GM19240 (cell line): ENCODE results near the gene USP2.
"Not testable (repeated sequence)": the region's sequence is repeated elsewhere in the genome, so short reads cannot be mapped to it uniquely, and the experiment has no call there.

Source experiments
- DNase-seq: peaks from one replicate; pipeline ENCODE4 v3.0.0; 2011; ENCODE audit warnings: low spot score; ENCODE audit not compliant: insufficient read length

The USP2 gene

DNA sequence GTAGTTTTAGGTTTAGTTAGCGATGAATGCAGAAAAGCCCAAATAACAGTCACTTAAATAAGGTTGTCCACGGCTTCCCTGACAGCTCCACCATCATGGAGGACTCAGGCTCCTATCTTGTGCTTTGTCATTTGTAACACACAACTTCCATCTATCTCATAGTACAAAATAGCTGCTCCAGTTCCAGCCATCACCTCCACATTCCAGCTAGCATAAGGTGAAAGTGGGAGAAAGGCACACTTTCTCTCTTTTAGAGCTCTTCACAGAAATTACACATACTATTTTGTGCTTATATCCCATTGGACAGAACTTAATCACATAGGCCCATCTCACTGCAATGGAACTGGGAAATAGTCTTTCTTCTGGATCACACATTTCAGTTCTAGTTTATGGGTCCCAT is 32.8 kb upstream of the USP2 start:
- DNase-seq = no peak

DNA sequence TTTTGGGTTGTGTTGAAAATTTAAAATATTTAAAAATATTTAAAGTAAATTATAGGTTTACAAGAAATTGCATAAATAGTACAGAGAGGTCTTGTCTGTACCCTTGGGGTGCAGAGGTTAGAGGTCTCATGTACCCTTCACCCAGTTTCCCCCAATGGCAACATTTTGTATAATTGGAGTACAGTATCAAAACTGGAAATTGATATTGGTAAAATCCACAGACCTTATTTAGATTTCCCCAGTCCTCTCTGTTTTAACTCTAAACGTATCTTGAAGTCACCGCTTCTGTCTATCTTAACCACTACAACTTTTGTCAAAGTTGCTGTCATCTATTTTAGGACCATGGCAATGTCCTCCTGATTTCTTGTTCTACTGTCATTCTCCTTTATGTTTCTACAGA is 30.6 kb upstream of the USP2 start:
- DNase-seq = no peak

DNA sequence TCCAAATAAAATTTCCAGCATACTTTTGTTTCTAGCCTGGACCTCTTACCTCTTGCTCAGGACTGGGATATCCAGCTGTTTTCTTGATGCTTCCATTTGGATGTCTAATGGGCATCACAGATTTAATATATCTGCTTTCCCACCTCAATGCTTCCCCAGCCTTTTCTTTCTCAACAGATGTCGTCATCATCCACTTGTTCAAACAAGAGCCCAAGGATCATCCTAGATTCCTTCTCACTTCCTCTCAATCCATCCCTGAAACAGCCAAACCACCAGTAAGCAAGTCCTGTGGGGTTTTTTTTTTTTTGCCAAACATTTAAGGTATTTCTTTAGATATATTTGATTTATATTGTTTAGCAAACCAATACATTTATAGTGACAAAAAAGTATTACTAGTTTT is 29.0 kb upstream of the USP2 start:
- no peak for DNase-seq

DNA sequence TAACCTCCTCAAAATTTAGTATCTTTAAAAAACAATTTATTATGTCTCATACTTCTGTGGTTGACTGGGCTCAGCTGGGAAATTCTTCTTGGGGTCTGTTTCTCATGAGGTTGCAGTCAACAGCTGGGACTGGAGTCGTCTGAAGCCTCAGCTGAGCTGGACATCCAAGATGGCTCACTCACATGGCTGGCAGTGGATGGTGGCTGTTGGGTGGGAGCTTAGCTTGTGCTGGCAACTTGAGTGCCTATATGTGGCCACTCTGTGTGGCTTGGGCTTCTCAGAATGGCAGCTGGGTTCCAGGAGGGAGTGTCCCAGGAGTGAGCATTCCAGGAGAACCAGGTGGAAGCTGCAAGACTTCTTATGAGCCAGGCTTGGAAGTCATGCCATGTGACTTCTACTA is 28.2 kb upstream of the USP2 start:
- DNase-seq = no peak

DNA sequence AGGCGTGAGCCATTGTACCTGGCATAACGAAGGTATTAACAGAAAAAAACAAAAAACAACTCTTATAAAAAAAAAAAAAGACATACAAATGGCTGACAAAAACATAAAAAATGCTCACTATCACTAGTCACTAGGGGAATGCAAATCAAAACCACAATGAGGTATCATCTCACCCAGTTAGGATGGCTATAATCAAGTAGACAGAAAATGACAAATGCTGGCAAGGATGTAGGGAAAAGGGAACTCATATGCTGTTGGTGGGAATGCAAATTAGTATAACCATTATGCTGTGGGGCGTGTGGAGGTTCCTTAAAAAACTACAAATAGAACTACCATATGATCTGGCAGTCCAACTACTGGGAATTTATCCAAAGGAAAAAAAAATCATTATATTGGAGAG is 24.5 kb upstream of the USP2 start:
- no peak for DNase-seq

DNA sequence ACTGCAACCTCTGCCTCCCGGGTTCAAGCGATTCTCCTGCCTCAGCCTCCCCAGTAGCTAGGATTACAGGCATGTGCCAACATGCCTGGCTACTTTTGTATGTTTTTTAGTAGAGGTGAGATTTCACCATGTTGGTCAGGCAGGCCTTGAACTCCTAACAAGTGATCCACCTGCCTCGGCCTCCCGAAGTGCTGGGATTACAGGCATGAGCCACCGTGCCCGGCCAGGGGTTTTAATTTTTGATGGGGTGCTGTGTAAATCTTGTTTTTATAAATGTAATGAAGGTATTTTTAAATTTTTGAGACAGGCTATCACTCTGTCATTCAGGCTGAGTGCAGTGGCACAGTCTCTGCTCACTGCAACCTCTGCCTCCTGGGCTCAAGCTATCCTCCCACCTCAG is 24.0 kb upstream of the USP2 start:
- not testable (repeated sequence) for DNase-seq

DNA sequence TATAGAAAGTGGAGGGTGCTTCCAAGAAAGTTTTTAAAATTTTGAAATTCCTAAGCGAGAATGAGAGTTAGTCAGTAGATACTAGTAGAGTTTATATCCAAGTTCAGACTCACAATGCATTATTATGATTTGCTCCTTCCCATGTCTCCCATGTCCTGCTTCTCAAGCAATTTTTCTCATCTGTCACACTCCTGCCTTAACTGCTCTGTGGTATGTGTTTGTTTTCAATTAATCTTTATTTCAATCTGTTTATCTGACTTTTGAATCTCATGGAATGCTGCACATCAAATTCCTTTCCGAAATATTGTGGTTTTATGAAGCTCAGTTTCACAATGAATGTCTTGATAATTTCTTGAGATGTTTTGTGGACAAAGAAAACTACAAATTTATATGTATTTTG is 23.4 kb upstream of the USP2 start:
- no peak for DNase-seq

DNA sequence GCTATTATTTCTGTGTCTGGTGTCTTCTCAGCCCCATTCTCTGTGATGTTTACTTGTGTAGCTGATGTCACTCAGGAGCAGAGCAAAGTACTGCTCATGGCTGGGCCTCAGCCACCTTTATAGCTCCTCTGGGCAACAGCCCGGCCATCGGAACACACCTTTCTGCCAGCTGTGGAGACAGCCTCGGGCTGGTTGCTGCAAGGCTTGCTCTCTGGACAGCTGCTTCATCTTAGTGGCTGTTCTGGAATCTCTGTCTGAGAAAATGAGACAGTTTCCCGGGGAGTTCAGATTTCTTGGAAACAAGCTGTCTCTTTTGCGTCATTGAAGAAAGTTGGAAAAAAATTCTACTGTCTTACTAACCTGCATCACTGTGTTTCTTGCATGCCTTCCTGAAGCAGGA is 21.5 kb upstream of the USP2 start:
- no peak for DNase-seq

DNA sequence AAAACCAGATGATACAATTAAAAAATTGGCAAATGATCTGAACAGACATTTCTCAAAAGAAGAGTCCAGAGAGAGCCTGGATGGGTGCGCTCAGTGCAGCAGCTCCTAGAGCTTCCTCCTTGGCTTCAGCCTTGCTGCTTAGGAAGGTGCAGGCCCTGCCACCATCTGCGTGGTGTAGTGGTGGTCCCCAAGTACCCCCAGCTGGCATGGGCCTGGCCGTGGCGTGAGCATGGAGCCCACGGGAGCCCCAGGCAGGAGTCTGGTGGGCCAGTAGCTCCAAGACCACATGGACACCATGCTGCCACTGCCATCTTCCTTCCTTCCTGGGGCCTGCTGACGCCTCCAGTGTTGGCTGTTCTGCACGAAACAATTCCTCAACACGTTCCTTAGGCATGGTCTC is 21.0 kb upstream of the USP2 start:
- DNase-seq = no peak

DNA sequence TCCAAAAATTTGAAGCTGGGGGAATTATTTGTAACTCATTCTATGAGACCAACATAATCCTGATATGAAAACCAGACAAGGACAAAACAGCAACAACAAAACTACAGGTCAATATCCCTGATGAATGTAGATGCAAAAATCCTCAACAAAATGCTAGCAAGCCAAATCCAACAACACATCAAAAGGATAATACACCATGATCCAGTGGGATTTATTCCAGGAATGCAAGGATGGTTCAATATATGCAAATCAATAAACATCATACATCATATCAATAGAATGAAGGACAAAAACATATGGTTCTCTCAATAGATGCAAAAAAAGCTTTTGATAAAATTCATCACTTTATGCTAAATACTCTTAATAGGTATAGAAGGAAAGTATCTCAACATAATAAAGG is 19.4 kb upstream of the USP2 start:
- DNase-seq = no peak

DNA sequence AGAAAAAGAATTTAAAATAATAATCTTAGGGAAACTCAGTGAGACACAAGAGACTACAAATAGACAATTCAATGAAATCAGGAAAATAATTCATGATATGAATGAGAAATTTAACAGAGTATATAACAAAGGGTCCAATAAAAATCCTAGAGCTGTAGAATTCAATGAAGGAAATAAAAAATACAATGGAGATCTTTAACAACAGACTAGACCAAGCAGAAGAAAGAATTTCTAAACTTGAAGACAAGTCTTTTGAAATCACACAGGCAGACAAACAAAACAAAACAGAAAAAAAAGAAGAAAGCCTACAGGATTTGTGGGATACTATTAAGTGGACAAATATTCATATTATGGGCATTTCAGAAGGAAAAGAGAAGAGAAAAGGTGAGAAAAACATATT is 16.2 kb upstream of the USP2 start:
- DNase-seq = no peak

DNA sequence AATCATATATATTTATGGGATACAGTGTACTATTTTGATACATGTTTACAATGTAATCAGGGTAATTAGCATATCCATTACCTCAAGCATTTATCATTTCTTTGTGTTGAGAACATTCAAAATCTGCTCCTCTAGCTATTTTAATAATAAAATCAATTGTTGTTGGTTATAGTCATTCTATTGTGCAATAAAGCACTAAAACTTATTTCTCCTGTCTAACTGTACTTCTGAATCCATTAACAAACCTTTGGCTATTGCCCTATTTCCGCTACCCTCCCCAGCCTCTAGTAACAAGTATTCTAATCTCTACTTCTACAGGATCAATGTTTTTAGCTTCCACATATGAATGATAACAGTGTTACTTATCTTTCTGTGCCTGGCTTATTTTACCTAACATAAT is 15.3 kb upstream of the USP2 start:
- no peak for DNase-seq

DNA sequence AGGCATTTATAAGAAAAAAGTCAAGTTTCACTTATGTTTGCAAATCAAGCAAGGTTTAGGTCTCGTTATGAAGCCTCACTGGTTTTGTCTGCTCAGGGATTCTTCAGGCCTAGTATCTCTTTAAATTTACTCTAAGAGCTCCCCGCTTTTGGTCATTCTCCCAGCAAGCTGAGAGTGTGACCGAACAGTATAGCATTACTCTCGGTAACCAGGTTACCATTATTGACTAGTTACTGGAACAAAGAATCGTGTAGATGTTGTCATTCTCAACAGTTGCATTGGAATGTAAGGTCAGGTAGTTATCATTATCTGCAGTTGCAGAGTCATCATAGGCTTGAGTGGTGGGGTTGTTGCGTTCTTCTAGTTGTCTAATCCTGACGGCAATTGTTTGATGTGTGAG is 9.8 kb upstream of the USP2 start:
- DNase-seq = no peak

DNA sequence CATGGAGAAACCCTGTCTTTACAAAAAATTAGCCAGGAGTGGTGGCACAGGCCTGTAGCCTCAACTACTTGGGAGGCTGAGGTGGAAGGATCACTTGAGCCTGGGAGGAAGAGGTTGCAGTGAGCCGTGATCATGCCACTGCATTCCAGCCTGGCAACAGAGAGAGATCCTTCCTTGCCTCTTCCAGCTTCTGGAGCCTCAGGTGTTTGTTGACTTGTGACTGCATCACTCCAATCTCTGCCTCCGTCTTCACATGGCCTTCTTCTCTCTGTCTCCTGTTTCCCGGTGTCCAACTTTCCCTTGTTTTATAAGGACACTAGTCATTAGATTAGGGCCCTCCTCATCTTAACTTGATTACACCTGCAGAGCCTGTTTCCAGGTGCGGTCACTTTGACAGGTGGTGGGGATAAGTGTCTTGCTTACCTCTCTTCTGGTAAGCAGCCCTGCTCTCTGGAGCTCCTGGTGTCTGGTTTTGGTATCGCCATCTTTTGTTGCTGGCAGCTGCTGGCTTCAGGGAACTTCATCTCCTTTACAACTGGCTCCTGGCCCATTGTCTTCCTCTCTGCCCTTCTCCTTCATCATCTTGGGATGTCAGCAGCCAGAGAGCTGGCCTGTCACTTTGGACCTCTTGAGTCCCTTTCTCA is 8.2 kb upstream of the USP2 start:
- DNase-seq = no peak

DNA sequence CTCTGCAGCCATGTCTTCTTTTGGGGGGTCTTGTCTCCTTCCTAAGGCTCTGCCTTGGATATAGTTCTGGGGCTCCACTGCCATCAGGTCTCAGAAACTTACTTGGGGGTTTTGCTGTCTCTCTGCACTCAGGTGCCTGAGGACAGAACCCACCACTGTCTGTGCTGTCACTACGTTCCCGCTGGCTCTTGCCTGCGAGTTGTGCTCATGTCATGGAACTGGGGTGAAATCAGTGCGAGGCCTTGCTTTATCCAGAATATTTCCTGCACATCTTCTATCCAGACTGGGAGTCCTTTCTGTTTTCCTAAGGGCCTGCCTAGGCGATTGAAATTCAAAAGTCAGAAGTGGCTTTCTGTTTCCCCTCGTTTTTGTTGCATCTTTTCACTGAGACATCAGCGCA is 6.6 kb upstream of the USP2 start:
- no peak for DNase-seq

DNA sequence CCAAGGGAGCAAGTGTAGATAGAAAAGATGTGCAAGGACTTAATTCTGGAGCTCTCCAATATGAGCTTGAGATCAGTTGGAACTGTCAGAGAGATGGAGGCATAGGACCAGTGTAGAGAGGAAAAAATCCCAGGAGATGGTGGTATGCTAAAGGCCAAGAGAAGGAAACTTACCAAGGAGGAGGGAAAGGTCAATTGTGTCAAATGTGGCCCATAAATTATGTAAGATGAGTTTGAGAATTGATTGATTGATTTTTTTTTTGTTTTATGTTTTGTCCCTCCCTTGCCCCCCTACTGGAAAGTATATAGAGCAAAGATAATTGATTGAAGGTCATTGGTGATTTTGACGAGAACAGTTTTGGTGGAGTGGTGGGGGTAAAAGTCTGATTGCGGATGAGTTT is 2.8 kb upstream of the USP2 start:
- no peak for DNase-seq

DNA sequence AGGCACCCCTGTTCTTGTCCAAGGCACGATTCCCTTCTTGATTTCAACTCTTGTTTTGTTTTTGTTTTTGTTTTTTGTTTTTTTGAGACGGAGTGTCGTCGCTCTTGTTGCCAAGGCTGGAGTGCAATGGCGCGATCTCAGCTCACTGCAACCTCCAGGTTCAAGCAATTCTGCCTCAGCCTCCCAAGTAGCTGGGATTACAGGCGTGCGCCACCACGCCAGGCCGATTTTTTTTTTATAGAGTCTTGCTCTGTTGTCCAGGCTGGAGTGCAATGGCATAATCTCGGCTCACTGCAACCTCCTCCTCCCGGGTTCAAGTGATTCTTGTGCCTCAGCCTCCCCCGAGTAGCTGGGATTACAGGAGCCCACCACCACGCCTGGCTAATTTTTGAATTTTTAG is 1.0 kb upstream of the USP2 start:
- DNase-seq = not testable (repeated sequence)

DNA sequence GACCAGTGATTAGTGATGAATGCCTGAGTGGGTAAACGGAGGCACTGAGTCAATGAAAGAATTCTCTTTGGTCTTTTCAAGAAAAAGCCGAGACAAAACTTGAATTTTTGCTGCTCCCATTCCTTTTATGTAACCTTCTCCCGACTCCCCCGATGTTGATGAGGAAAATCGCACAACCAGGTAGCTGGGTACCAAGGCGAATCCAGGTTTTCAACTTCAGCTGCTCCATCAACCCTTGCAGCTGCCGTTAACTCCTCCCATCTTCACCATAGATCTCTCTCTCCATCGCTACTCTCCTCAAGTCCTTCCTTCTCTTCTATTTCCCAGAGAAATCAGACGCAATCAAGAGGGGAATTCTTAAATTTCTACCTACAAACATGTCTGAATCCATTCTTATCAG is 611 bp upstream of the USP2 start:
- no peak for DNase-seq

DNA sequence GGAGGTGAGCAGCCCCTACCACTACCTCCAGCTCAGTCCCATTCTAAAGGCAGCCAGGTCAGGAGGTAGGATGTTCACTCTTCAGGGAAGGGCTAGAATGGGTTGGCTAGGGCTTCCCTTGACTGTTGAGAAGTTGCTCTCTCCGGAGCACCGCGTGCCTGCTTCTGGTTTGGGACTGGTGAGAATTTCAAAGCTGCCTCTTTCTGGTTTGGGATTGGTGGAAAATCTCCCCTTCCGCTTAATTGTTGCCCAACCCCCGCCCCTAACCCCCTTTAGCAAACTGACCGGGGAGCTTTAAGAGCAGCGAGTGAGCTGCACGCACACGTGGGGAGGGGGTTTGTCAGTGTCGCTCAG is 686 bp downstream of the USP2 start:
- DNase-seq = no peak

DNA sequence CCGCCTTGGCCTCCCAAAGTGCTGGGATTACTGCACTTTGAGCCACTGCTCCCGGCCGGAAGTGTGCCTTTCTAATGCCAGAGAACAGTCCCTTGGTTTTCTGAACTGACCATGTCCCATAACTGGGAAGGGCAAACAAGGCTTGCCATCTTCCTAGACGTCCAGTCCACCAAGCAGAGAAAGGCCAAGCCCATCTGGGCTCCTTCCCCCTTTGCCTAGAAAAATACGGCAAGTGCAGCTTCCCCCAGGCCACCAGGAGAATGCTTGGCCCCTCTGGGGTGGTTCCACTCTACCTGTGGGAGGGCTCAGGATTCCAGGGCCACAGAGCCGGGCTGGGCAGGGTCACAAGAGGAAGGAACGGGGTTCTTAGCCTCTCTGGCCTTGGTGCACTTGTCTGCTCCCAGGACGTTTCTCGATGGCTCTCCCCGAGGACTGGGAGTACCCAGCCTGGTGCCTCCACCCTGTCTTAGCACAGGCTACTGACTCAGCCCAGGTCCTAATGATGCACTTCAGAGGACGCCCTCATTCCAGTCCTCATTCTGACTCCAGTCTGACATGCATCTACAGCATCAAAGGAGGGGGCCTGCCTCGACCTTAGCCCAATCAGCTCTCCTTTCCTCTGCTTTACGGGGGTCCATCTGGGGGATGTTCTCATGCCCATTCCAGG is 1.2 kb downstream of the USP2 start:
- no peak for DNase-seq

DNA sequence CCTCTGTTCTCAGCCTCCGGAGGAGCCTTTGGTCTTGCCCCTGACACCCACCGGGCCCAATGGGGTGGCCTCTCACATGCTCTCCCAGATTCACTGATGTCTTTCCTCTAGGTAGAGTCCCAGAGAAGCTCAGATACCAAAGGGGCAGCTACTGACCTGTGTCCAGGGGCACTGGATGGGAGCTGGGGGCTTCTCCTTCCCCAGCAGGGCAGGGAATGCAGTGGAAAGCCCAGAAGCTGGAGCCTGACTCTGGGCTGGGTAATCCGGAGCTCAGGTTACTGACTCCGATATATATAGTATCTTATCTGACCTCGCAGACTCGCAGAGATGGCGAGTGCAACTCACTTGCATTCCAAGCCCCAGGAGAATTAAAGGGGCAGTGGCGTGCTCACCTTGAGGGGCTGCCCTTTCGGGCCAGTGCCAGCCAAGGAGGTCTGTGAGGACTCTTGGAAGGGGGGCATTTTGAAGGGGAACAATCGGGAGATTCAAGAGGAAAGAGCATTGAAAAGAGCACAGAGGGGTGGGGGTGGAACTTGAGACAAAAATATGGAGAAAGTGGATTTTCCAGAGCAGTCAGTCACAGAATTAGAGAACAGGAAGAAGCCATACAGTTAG is 2.5 kb downstream of the USP2 start:
- no peak for DNase-seq

DNA sequence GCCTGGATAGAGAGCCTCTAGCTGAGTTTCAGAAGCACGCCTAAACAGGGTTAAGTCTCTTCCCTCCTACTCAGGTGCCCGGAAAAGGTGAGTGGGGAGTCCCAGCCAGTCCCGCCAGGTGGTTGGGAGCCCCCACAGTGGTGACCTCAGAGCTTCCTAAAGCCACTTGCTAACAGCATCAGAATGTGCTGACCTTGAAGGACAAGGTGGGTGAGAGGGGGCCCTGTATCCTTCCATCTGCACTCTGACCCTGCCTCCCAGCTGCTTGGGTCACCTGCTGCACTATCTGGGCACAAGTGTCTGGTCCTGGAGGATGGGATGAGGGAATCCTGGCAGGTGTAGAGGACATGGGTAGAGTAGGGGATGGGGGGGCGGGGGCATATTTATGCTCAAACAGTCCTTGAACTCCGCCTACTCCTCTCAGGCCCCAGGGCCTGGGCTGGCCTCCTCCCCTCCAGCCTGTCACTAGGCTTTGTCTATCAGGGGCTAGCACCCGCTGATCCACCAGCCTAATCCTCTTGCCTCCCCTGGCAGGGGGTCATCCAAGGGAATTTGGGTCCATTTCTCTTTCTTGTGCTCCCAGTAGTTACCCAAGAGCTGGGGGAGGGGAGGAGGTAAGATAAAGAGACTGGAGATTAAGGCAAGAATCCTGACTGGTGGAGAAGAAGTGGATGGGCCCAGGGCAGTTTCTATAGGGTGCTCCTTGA is 3.4 kb downstream of the USP2 start:
- no peak for DNase-seq
